Epidermal melanocyte (primary cell): ENCODE measurements around the gene IL17B.
A peak's percentile ranks its signal among the peaks of the same experiment; 100 is the strongest.

Experiments used
- DNase-seq: peaks from one replicate; pipeline ENCODE4 v3.0.0; 2011; ENCODE audit warnings: low spot score; ENCODE audit not compliant: insufficient read length

Gene IL17B

DNA sequence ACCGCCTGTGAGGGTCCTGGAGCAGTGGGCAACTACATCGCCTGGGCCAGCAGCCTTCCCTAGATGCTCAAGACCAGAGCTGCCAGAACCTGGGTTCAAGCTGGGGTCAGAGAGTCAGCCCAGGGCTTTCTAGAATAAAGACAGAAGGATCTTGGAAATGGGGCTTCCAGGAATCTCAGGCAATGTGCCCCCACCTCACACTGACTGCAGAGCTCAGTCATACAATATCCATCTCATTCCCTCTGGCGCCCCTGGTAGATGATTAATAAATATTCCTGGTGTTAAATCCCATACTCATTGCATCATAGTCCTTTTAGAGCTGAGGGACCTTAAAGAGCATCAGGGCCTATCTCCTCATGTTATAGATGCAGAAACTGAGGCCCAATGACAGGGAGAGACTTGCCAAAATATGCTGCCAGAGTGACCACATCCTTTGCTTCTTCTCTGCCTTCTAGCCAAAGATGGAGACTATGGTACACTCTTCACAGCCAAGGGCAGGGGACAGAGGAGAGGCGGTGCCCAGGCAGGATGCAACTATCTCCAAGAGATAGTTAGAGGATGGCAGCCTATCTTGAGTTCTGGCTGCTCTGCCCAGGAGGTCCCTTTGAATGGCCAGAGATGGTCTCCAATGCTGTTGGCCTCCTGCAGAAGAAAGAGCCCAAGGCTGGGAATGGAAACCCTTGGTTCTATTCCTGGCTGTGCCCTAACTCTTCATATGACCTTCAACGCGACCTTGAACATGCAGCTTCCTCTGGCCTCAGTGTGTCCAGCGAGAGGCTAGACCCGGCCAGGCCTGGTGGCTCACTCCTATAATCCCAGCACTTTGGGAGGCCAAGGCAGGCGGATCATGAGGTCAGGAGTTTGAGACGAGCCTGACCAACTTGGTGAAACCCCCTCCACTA, 36.2 kb upstream of the IL17B start:
- DNase-seq, result no peak

DNA sequence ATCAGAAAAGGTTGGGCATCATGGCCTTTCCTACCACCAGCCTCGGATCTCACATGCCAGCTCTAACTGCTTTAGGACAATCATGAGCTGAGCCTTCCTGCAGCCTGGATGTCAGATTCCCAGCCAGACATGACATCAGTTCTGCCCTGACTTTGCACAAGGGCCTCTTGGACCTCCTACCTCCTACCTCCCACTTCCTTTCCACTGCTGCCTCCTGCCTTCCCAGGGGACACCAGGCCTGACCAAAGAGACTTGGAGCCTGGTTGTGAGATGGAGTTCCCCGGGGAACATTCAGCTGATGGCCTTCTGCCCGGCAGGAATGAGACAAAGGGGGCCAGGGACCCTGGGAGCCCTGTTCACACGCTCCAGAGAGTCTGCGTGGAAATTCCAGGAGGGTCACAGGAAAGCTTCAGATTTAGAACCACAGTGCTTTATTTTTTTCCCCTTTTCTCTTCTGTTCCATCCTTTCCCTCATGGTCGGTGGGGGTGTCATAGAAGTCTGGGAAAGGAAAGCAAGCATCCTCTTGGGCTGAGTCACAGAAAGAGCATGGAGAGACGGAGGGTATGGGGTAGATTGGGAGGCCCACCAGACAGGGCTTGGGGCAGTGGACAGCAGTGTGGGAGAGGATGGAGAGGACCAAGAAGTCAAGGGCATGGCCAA, 35.4 kb upstream of the IL17B start:
- DNase-seq, result no peak

DNA sequence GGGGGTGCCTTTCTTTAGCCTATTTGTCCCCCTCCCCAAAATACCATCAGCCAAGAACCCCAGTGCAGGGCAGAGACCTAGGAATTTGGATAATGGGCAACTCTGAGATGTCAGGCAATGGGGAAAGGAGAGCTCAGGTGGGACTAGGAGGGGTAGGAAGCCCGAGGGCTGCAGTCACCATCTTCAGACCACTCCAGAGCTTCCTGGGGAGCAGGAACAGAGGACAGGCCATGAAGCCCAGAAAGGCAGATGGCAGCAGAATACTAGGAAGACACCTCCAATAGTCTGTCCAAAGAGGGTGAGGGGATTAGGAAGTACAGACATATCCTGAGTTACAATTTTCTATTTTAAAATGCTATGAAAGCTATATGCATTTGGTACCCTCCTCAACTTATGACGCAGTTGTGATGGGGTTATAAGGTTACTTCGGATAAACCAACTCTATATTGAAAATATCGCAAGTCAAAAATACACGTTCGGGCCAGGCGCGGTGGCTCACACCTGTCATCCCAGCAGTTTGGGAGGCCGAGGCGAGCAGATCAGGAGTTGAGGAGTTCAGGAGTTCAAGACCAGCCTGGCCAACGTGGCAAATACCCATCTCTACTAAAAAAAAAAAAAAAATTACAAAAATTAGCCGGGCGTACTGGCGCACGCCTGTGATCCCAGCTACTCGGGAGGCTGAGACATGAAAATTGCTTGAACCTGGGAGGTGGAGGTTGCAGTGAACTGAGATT, 34.6 kb upstream of the IL17B start:
- DNase-seq, result no peak

DNA sequence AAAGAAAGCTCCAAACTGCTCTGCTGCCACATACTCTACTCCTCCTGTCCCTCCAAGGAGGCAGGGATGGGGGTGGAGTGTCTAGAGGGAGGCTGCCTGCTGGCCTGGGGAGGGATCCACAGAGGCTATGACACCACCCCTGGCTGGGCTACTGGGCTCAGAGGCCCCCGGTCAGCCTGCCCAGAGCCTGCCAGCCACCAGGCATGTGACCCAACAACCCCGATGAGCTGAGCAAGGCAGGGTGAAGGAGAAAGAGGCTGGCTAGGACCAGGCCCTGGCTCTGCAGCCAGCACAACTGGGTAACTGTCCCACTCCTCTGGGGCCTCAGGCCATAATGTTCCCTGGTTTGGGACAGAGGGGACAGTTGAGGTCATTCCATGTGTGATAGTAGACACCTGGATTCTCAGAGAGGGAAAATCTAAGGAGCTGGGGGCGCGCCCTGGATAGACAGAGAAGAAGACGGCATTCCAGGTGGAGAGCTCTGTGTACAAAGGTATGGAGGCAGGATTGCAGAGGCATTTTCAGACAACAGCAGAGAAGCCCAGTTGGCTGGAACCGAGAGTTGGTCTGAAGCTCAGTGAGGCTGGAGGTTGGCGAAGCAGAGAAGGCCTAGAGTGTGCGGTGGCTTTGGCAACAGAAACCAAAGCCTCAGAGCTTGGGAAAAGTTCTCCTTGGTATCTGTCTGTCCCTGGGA, 33.8 kb upstream of the IL17B start:
- no peak for DNase-seq

DNA sequence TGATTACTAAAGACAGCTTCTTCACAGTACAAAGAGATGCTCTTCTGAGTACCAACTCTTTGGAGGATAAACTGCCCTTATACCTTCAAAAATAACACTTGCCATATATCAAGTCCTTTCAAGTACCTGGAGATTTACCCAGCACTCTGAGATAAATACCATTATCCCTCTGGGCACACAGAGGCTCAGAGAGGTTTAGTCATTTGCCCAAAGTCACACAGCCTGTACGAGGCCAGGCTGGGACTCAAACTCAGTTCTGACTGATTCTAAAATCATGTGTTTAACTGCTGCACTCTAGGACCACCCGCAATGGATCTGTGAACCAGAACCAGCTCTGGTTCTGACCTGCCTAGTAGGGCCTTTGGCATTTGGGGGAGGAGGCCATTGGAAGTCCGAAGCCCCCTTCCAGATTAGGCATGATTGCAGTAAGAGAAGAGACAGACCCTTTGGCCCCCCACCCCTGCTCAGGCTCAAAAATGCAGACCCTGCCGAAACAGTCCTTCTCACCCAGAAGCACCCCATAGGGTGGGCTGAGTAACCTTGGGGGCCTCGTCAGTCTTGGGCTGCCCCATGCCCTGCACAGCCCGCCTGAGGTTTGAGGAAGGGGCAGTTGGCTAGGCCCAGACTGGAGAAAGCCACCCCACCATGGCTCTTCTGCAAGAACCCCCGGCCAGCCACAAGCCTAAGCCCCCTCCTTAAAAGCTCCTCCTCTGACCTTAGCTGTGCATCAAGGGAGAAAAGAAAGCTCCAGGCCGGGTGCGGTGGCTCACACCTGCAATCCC, 32.8 kb upstream of the IL17B start:
- DNase-seq, result no peak

DNA sequence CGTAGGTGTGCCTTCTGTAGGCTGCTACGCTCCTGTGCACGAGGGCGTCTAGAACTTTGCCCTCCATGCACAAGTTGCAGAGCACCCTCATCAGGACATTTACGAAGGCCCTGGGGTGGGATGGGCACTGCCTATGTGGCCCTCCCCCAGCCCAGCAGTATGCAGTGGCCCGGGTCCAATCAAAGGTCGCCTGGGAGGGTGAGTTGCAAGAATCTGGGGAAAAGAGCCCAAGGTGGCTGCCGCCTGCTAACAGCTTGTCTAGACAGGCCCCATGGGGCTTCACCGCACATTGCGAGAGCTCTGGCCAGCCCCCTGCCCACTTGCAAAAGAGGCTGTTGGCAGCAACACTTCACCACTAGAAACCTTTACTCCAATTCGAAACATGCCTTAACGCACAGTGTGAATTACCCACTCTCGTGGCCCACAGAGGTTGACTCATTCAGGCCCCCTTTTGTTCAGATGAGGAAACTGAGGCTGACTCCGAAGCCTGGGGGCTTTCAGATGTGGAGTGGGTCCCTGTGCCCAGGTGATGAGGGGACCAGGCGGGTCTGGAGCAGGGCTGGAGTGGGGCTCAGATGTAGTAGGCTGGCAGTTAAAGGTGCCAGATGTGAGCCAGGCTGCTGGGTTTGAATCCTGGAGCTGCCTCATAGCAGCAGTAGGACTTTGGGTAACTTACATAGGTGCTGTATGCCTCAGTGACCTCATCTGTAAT, 31.8 kb upstream of the IL17B start:
- DNase-seq, result no peak

DNA sequence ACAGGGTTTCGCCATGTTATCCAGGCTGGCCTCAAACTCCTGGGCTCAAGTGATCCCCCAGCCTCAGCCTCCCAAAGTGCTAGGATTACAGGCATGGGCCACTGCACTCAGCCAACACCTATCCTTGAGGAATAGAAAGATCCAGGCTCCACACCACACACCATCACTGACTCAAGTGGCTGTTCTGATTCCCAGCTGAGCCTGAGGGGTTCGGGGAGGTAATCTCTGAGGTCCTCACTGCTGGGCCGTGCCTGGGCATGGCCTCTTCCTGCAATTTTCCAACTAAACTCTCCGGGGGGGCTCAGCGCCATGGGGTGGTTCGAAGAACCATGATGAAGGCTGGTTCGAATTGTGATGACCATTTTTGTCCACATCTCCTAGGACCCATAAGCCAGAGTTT, 31.0 kb upstream of the IL17B start:
- DNase-seq, result no peak

DNA sequence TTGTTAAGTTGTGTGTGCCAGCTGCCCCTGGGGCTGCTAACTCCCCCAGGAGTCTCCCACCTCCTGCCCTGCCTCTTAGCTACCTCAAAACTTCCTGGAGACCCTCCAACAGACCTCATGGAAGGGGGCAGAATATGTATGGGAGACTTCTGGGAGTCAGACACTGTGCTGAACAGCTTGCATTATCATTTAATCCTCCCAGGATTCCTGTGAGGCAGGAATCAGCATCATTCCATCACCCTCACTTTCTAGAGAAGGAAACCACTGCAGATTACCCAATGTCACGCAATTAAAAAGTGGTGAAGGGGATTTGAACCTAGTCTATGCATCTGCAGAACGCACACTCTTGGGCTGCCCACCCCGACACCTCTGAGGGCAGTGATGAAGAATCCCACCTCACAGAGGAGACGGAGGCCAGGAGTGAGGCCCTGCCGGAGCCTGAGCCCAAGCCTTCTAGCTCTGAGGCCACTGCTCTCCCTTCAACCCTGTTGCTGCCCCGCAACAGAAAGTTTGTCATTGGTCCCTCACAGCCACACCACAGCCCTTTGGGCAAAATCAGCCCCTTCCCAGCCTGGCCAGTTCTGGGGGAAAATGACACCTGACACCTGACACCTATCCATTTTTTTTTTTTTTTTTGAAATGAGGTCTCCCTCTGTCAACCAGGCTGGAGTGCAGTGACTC, 30.3 kb upstream of the IL17B start:
- DNase-seq, result no peak

DNA sequence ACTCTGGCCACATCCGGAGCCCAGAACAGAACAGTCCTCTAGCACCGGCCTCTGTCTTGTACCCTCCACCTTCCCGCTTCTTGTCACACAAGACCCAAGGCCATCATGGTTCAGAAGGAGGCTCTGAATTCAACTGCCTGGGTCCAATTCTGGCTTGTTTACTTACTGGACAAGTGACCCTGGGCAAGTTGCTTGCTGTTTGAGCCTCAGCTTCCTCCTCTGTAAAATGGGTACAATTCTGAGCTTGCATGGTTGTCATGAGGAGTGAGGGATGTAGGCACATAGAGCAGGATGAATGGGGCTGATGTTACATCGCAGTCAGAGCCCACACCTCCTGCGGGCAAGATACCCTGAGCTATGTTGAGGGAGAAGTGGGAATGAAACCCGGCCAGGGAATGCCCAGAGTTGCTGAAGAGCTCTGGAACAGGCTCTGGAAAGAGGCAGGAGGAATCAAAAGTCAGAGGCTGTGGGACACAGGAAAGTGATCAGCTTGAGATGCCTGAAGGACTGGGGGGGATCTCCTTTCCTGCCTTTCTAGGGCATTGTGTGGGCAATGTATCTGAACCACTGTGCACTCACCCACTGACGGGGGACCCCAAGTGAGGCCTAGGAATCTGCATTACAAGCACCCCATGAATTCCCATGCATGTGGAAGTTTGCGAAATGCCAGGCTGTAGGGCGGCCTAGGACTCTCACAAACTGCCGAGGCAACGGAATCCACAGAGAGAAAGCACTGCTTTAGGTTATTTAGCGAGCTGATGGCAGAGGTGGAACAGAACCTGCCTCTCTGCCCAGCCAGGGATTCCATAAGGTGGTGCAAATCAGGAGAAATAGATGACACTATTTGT, 29.4 kb upstream of the IL17B start:
- no peak for DNase-seq

DNA sequence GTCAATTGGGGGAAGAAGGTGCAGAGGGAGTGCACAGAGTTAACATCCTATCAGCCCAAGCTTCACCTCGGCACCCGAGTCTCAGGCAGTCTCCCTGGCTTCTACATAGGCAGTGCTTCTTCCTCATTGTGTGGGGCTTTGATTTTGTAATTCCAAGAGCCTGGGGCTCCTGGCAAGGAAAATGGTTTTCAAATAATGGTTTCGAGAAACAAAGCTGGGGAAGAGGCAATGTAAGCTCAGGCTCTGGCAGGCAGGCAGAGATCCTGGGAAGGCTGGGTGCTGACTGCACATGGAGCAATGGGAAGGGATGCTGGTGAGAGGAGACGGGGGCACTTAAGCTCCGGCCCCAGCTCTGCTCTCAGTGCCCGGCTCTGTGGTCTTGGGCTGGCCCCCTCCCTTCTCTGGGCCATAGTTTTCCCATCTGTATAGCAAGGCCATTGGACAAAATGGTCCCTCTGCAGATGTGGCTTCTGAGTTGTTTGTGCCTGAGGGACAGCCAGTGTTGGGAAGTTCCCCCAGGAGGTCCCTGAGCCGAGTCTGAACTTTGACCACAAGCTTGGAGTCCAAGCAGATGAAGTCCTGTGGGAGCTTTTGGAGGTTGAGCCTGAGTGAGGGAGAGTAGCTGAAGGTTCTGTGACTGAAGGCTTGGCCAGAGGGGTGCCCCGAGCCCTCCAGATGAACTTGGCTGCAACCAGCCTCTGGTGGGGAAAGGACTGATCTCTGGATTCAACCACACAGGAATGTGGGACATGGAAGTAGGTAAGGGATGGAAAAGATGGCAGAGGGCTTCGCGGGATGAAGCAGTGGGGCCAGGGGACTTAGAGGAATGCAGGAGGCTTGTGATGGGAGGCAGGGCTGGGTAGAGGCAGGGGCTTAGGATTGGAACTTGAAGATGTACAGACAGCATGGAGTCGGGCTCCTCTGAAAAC, 28.5 kb upstream of the IL17B start:
- no peak for DNase-seq

DNA sequence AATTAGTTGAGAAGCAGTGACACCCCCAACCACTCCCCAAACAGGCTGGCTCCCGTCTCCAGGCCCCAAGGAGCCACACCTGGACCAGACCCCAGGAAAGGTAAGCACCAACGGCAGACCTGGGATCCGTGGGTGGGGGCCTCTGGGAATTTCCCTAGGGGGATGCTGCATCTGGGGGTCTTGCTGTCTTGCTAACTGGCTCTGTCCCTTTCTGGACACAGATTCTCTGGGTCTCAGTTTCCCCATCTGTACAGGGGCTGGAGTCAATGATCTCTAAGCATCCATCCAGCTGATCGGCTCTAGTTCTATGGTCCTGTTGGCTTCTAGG, 27.9 kb upstream of the IL17B start:
- no peak for DNase-seq

DNA sequence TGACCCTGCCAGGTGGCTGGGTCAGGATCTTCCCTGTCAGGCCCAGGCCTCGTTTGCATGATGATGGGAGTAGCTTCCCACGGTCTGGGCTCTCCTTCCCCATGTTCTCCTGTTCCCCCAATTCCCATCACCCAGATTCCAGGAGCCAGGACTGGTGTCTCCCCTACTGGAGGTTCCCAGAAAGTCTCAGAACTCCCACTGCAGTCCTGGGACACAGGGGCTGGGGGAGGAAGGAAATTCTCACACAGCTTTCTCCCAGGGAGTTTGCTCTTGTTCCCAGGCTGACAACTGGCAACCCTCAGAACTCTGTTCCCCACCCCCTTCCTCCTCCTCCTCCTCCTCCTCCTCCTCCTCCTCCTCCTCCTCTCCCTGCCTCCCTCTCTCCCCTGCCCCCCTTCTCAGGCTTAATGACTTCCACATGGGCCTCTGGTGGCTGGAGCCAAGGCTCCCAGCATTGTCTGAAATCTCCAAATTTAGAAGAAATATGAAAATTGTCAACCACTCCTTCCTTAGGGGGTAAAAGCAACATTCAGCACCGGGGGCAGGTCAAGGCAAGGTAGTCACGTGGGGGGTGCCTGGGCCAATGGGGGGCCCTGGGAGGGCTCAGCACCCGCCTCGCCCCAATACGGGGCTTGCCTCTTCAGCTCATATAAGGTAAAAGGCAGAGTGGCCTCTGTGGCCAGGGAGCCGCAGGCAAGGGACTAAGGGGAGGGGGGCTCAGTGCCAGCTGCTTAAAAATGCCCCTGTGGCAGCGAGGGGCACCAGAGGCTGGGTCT, 27.3 kb upstream of the IL17B start:
- DNase-seq, result peak; percentile 51

DNA sequence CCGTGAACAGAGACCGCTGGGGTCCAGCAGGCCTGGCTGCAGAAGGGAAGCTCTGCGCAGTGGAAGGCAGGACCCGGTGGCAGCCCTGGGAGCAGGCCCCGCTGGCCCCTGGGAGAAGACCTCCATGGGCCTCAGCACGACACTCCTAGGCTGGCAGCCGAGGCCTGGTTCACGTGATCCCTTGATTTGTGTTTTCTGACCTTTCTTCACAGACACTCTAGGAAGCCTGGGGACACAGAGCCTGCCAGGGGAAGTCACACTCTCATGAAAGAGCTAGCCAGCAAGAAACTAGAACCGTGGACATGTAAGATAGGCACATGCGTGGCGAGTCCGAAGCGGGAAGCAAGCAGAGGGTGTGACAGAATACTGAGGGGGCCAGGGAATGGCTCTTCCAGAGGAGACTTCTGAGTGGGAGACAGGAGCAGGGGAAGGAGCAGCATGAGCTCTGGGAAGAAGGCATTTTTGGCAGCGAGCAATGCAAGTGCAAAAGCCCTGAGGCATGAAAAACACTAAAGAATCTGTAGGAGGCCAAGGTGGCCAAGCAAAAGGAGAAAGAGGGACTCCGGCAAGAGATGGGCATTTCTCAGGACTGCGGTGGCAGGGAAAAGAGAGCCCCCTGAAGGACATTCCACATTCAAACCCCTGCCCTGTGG, 26.6 kb upstream of the IL17B start:
- no peak for DNase-seq

DNA sequence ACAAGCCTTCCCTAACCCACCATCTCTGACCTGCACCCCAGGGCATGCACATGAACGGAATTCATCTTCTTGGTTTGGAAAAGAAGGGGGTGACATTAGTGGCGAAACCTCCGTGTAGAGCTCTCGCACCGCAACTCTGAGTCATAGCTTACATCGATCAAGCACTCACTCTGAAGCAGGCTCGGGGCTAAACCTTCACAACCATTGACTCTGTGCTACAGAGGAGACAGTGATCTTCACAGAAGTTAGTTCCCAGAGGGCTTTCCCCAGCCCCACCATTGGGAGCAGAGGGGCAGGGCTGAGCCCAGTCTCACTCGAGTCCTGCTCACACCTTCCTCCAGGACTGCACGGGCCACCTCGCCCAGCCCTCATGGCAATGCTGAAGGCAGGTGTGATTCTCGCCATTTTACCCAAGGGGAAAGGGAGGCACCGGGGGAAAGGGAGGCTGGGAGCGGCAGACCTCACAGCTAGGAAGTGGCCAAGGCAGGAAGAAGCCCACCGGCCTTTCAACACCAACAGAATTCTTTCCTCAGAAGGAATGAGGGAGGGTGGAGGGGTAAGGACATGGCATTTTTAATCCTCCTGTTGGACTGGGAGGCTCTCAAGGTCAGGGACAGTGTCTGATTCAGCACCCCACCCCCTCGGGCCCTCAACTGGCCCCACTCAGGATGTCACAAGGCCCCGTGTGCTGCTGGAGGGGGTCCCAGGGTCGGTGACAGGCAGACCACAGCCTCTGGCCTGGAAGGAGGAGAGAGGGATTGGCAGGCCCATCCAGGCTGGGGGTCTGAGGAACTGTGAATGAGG, 25.9 kb upstream of the IL17B start:
- DNase-seq, result no peak

DNA sequence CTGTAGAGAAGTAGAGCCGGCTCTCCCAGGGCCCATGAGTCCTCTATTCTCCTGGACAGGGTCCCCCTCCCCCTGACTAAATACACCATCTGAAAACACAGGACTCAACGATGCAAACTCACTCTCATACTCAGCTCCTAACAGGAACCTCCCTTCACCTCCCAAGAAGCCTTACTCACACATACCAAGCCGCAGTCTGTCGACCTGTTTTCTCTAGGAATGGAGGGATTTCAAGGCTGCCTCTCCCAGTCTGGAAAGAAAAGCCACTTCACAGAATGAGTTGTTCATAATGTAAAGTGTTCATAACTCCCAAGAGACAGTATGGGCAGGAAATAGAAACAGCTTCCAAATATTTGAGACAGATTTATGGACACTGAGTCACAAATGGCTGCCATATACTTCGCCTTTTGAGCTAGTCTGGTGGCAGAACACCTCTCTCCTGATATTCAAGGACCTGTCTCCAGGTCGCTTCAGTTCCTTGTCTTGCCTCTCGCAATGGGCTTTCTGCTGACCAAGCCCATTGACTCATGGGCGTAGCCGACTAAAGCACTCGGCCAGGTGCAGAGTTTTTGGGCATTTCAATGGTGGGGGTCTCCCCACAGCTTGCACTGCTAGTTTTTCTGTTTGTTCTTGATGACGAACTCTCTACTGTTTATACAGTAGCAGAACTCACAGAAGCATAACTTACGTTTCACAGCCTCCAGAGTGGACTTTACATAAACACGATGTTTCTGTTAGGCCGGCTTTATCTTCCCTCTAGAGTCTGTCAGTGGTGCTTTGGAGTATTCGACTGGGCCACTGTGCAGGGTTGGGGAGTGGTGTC, 25.0 kb upstream of the IL17B start:
- DNase-seq, result no peak
